Large intestine (tissue), 3 donors: Measurements from ENCODE around the gene INPP5F. TPM values are rescaled to one million over a fixed set of nuclear protein-coding genes. Genes with fewer than 3 reads are reported as not detected.
"Not testable (repeated sequence)": the region's sequence is repeated elsewhere in the genome, so short reads cannot be mapped to it uniquely, and the experiment has no call there.

Source experiments
- DNase-seq, 2 donors: peaks; one replicate each; pipeline versions ENCODE4 v3.0.0 to v3.0.0-alpha.2; 2013
- H3K27ac ChIP-seq: one replicate; pipeline ENCODE4 v1.5.1; 2013; ENCODE audit warnings: low read length
- H3K27me3 ChIP-seq: 2 replicates; pipeline ENCODE4 v1.6.1; 2013; ENCODE audit warnings: low read length; ENCODE audit not compliant: control insufficient read depth, insufficient read depth
- H3K36me3 ChIP-seq: 2 replicates; pipeline ENCODE4 v1.6.1; 2013; ENCODE audit warnings: low read length; ENCODE audit not compliant: control insufficient read depth, insufficient read depth
- H3K4me1 ChIP-seq: one replicate; pipeline ENCODE4 v1.6.1; 2013; ENCODE audit warnings: low read length; ENCODE audit not compliant: control insufficient read depth, insufficient read depth
- H3K4me3 ChIP-seq: one replicate; pipeline ENCODE4 v1.5.1; 2013; ENCODE audit warnings: low read length
- H3K9me3 ChIP-seq: one replicate; pipeline ENCODE4 v1.6.1; 2013; ENCODE audit warnings: mild to moderate bottlenecking, low read depth, low read length, moderate library complexity; ENCODE audit not compliant: control insufficient read depth
- WGBS: methylation state at CpG from one replicate; pipeline ENCODE4 v1.1.5; 2013; ENCODE audit warnings: low lambda C conversion rate; ENCODE audit not compliant: insufficient coverage; 5-methylcytosine and 5-hydroxymethylcytosine counted together
- polyA plus RNA-seq: library from polyadenylated mRNA; unstranded; fragments of 120-200 nt; gene quantifications from one replicate; pipeline ENCODE4 v1.2.1, GENCODE V29; 2013

The INPP5F gene
- polyA plus RNA-seq, 1 donor = 24.7 TPM

DNA sequence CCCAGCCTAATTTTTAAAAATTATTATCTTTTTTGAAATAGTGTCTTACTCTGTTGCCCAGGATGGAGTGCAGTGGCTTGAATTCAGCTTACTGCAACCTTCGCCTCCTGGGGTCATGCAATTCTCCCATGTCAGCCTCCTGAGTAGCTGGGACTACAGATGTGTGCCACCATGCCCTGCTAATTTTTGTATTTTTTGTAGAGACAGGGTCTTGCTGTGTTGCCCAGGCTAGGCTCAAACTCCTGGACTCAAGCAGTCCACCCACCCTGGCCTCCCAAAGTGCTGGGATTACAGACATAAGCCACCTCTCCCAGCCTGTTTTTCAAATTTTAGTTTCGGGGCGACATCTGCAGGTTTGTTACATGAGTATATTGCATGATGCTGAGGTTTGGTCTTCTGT, 47.2 kb downstream of the INPP5F start:
- H3K36me3 ChIP-seq, H3K27me3 ChIP-seq, H3K27ac ChIP-seq, H3K4me1 ChIP-seq, H3K9me3 ChIP-seq, DNase-seq, H3K4me3 ChIP-seq: not testable (repeated sequence)
- WGBS = no CpG with 5 or more reads among the region's 3 CpGs

DNA sequence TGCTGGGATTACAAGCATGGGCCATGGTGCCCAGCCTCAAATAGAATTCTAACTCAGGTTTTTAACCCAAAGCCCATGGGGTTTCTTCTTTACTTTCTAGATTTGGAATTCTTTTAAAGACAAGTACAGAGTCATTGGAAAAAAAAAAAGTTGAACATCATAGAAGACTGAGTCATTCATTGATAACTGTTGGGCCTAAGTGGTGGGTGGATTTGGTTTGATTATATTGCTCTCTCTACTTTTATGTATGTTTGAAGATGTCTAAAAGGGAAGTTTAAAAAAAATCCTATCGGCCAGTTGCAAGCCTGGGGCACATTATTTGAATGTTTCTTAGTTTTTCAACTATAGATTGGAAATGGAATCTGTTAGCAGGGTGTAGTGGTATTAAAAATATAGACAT, 49.7 kb downstream of the INPP5F start:
- WGBS = 100% methylated on average over 1 of the region's 1 CpG
- H3K9me3 ChIP-seq = no peaks in the 10 kb centered on the region
- H3K27ac ChIP-seq = no peak overlapping the region
- no peak for DNase-seq
- H3K36me3 ChIP-seq = no peaks in the 10 kb centered on the region
- H3K27me3 ChIP-seq = no peaks in the 10 kb centered on the region
- H3K4me3 ChIP-seq = no peak overlapping the region
- no peaks in the 10 kb centered on the region for H3K4me1 ChIP-seq

DNA sequence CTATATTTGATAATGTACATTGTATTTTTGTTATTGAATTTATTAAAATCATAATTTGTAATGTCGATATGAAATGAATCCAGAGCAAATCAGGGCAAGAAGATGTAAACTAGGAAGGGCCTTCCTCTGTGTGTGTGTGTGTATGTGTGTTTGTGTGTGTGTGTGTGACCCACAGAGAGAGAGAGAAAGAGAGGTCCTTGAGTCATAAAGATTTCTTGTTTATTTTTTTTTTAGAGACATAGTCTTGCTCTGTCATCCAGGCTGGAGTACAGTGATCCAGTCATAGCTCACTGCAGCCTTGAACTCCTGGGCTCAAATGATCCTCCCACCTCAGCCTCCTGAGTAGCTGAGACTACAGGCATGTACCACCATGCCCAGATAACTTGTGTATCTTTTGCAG, 50.7 kb downstream of the INPP5F start:
- no peak overlapping the region for H3K27ac ChIP-seq
- no peaks in the 10 kb centered on the region for H3K27me3 ChIP-seq
- H3K9me3 ChIP-seq = no peaks in the 10 kb centered on the region
- H3K36me3 ChIP-seq = no peaks in the 10 kb centered on the region
- 100% methylated on average over 1 of the region's 1 CpG for WGBS
- H3K4me3 ChIP-seq = no peak overlapping the region
- no peaks in the 10 kb centered on the region for H3K4me1 ChIP-seq
- DNase-seq = no peak

DNA sequence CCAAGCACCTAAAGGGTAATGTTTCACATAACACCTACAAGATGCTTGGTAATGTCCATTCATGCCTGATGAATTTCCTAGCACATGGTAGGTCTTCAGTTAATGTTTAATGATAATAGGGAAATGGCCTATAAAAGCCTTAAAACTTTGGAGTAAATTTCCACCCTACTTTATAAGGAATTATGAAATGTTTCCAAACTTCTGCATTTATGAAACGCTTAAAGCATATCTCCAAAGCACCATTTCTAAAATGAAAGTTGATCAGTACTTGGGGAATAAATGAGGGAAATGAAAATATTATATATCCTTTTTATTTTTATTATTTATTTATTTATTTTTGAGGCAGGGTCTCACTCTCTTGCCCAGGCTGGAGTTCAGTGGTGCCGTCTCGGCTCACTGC, 51.8 kb downstream of the INPP5F start:
- WGBS = 100% methylated on average over 3 of the region's 3 CpGs
- no peak for DNase-seq

DNA sequence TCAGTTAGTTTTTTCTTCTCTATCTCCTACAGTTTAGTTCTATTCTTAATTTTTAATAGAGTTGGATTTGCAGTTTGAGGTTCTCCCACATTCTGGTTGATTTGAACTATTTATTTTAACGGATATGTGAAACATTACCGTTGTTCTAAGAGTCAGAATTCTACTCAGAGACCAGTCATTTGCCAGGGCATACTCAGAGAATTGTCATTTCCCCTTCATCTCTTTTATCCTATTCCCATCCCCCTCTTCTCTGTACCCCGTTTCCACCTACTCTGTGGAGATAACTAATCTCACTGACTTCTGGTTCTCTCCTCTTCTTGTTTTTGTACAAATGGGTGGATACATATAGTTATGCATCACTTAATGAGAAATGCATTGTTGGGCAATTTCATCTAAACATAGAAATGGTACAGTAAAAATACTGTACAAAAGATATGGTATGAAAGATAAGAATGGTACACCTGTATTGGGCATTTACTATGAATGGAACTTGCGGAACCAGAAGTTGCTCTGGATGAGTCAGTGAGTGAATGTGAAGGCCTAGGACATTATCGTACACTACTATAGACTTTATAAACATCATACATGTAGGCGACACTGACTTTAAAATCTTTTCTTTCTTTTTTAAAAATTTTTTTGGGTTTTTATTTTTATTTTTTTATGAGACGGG, 53.1 kb downstream of the INPP5F start:
- no peaks in the 10 kb centered on the region for H3K4me1 ChIP-seq
- no peak for DNase-seq
- H3K27me3 ChIP-seq = no peaks in the 10 kb centered on the region
- WGBS = 82% methylated on average over 6 of the region's 7 CpGs
- H3K36me3 ChIP-seq = no peaks in the 10 kb centered on the region
- no peak overlapping the region for H3K27ac ChIP-seq
- H3K4me3 ChIP-seq = no peak overlapping the region
- H3K9me3 ChIP-seq = no peaks in the 10 kb centered on the region

More for the DNA sequence above, 51.8 kb downstream of the INPP5F start:
- no peaks in the 10 kb centered on the region for H3K9me3 ChIP-seq
- no peaks in the 10 kb centered on the region for H3K4me1 ChIP-seq
- no peaks in the 10 kb centered on the region for H3K36me3 ChIP-seq
- H3K27ac ChIP-seq = no peak overlapping the region
- no peaks in the 10 kb centered on the region for H3K27me3 ChIP-seq
- no peak overlapping the region for H3K4me3 ChIP-seq

DNA sequence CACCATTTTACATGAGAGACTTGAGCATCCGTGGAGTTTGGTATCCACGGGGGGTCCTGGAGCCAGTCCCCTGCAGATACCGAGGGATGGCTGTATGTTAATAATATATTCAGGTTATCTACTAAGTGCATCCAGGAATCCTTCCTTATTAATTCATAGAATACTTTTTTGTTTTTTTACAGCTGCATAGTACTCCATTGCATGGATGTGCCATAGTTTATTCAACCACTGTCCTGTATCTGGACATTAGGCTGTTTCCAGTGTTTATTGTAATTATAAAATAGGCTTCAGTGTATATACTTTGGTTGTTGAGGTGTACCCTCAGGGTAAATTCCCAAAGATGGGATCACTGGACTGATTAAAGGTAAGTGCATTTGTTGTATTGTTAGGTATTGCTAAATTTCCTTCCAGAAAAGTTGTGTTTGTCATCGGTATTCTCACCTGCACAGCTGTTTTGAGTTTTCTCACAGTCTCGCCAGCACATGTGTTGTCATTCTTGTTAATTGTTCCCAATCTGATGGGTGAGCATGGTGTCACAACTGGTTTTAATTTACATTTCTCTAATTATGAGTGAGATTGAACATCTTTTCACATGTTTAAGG, 55.1 kb downstream of the INPP5F start:
- Histone ChIP-seq H3K4me3 (no peak overlapping the region), H3K9me3 (no peaks in the 10 kb centered on the region), H3K27ac (no peak overlapping the region), H3K27me3 (no peaks in the 10 kb centered on the region), H3K4me1 (no peaks in the 10 kb centered on the region), H3K36me3 (no peaks in the 10 kb centered on the region)
- WGBS = 100% methylated on average over 2 of the region's 5 CpGs
- DNase-seq = no peak

DNA sequence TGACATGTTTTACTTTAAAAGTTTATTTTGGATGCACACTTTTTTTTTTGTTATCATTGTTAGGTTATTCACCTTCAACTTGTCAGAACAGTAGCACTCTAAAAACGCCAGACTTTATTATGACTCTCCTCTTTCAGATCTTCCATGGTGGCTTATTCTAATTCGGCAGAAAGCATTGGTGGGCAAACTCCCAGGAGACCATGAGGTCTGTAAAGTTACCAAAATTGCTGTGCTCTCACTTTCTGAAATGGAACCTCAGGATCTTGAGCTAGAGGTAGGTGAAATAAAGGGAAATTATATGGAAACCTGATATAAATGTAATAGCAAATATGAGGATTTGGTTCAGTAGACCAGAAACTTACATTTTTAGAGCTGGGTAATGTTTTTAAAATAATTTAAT, 55.6 kb downstream of the INPP5F start:
- H3K27ac ChIP-seq = no peak overlapping the region
- no peaks in the 10 kb centered on the region for H3K4me1 ChIP-seq
- H3K36me3 ChIP-seq = no peaks in the 10 kb centered on the region
- no peak for DNase-seq
- H3K27me3 ChIP-seq = no peaks in the 10 kb centered on the region
- 80% methylated on average over 1 of the region's 2 CpGs for WGBS
- no peaks in the 10 kb centered on the region for H3K9me3 ChIP-seq
- H3K4me3 ChIP-seq = no peak overlapping the region

DNA sequence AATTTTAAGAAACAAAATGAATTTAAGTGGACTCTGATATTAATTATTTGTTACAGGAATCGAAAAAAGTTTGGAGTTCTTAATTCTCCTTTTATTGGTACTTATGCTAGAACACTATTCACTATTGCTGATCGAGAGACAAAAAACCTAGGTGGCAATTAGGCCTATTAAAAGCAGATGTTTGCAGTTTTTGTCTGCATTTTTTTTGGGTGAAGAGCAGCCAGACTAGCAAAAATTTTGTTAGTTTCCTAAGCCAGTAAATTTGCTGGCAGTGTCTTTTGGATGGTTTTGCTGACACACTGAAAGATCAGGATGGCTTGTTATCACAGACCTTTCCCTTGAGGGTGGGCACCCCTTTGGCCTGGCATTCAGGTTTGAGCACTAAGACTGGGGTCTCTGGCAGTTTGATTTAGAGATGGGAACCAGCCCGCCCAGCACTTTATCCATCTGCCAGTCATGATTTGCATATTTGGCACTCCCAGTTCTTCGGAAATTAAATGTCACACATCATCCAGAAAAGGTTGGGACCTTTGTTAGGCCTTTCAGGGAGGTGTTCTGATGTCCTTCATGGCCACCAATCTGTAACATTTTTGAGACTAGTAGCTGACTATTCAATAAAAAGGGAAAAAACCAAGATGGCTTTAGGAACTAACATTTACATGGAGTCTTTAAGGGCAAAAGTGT, 57.3 kb downstream of the INPP5F start:
- Histone ChIP-seq H3K36me3 (no peaks in the 10 kb centered on the region), H3K4me3 (no peak overlapping the region), H3K27me3 (no peaks in the 10 kb centered on the region), H3K9me3 (no peaks in the 10 kb centered on the region), H3K27ac (no peak overlapping the region), H3K4me1 (no peaks in the 10 kb centered on the region)
- DNase-seq = no peak
- no CpG with 5 or more reads among the region's 4 CpGs for WGBS

DNA sequence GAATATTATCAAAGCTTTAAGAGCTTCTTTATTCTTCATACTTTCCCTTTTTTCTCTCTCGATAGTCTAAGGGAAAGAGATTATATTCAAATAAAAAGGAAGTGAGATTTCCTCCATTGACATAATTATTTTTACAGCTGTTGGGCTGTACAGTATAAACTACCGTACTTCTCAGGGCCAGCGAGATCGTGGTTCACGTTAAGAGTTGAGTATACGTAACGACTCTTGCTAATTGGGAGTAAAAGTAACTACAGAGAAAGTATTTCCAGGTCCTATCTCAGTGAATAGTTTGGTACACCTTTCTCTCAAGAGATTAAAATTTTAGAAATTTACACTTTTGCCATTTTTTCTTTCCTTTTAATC, 57.8 kb downstream of the INPP5F start:
- DNase-seq = no peak
- Histone ChIP-seq H3K27me3 (no peaks in the 10 kb centered on the region), H3K4me3 (no peak overlapping the region), H3K27ac (no peak overlapping the region), H3K4me1 (no peaks in the 10 kb centered on the region), H3K9me3 (no peaks in the 10 kb centered on the region), H3K36me3 (no peaks in the 10 kb centered on the region)
- WGBS = 94% methylated on average over 2 of the region's 7 CpGs

DNA sequence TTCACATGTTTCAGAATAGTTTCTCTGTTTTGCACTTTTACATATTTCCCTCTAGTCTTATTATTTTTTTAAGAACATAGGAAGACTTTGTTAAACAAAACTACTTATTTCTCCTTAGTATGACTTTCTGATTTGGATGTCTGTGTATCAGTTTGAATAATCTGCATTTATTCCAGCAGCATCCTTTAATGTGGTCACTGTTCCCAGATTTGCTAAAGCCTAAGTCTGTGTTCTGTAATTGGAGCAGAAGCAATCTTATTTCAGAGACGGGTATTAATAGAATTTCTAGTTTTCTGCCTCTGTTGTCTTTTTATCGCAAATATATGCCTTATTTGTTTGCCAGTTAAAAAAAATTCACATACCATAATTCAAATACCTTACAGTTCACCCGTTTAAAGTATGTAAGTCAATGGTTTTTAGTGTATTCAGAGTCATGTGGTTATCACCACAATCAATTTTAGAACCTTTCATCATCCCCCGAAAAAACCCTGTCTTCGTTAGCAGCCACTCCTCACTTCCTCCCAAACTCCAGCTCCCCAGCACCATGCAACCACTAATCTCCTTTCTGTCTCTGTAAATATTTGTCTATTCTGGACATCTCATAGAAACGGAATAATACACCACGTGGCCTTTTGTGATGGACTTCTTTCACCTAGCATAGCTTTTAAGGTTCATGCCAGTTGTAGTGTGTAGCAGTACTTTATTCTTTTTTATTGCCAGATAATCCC, 58.7 kb downstream of the INPP5F start:
- DNase-seq = peak in 1 of 2 donors; percentile 18
- Histone ChIP-seq H3K27ac (no peak overlapping the region), H3K9me3 (no peaks in the 10 kb centered on the region)

More for the DNA sequence above, 58.7 kb downstream of the INPP5F start:
- Histone ChIP-seq H3K4me1 (no peaks in the 10 kb centered on the region), H3K4me3 (no peak overlapping the region), H3K27me3 (no peaks in the 10 kb centered on the region), H3K36me3 (no peaks in the 10 kb centered on the region)
- whole genome bisulfite sequencing = 52% methylated on average over 4 of the region's 7 CpGs
